Anterior cingulate cortex (tissue), 58 donors: ENCODE data around the gene HOXC12.

Source experiments
- DNase-seq, 58 donors: peaks; one replicate each; lab custom pipeline; 2025; lab: John Stamatoyannopoulos, UW

The HOXC12 gene

GRCh38 chr12:54003625-54004024, 48.9 kb downstream of the HOXC12 start:
- no peak for DNase-seq

- DNase-seq, result no peak
Observed at GRCh38 chr12:54004063-54004840, 49.5 kb downstream of the HOXC12 start.

- DNase-seq, result no peak
Observed at GRCh38 chr12:54004841-54005530, 50.3 kb downstream of the HOXC12 start.

GRCh38 chr12:54005531-54005852, 50.8 kb downstream of the HOXC12 start:
- no peak for DNase-seq

- peak in 54 of 58 donors; percentile 1 to 85 (median 46) for DNase-seq
Observed at GRCh38 chr12:54005853-54006558, 51.3 kb downstream of the HOXC12 start.

GRCh38 chr12:54006559-54007220, 52.0 kb downstream of the HOXC12 start:
- no peak for DNase-seq

- DNase-seq, result no peak
Observed at GRCh38 chr12:54007538-54008259, 53.0 kb downstream of the HOXC12 start.

GRCh38 chr12:54008260-54008552, 53.5 kb downstream of the HOXC12 start:
- DNase-seq, result no peak
